Endometrial microvascular endothelial cells (primary cell): ENCODE results near the gene TBC1D5. TPM values are rescaled to one million over a fixed set of nuclear protein-coding genes. Genes with fewer than 3 reads are reported as not detected.

ENCODE experiments used
- in situ Hi-C: cut with HindIII; loops from 2 replicates; pipeline ENCODE4 v1.10.0; 2017; ENCODE audit warnings: low sequenced_read_pairs, low pct_unique_long_range_greater_than_20kb; ENCODE audit errors: inconsistent ontology term
- total RNA-seq: library from RNA; depleted of rRNA; stranded (reverse); fragments of >200 nt; gene quantifications from one replicate; pipeline ENCODE4 v1.2.3, GENCODE V29; 2015; ENCODE audit errors: inconsistent ontology term

The TBC1D5 gene
- total RNA-seq, 1 donor from 2014 or later, result 46.6 TPM

GRCh38 chr3:17459470-17459993 lies 282.9 kb downstream of the TBC1D5 start:
- in situ Hi-C loops, result no loop called here

- in situ Hi-C loops, result no loop called here
Measured at GRCh38 chr3:17456650-17457049, 285.8 kb downstream of the TBC1D5 start.

- in situ Hi-C loops, result no loop called here
Measured at GRCh38 chr3:17456046-17456445, 286.4 kb downstream of the TBC1D5 start.

- in situ Hi-C loops, result no loop called here
Measured at GRCh38 chr3:17444865-17445264, 297.6 kb downstream of the TBC1D5 start.

GRCh38 chr3:17443142-17443541 lies 299.3 kb downstream of the TBC1D5 start:
- in situ Hi-C loops, result no loop called here

GRCh38 chr3:17442332-17443049 lies 299.9 kb downstream of the TBC1D5 start:
- in situ Hi-C loops, result no loop called here

- in situ Hi-C loops, result no loop called here
Measured at GRCh38 chr3:17433876-17434275, 308.6 kb downstream of the TBC1D5 start.

GRCh38 chr3:17432236-17432635 lies 310.2 kb downstream of the TBC1D5 start:
- in situ Hi-C loops, result no loop called here

- in situ Hi-C loops, result no loop called here
Measured at GRCh38 chr3:17431484-17432045, 310.9 kb downstream of the TBC1D5 start.

- in situ Hi-C loops, result no loop called here
Measured at GRCh38 chr3:17431004-17431403, 311.4 kb downstream of the TBC1D5 start.

- in situ Hi-C loops, result no loop called here
Measured at GRCh38 chr3:17430582-17430981, 311.8 kb downstream of the TBC1D5 start.

- in situ Hi-C loops, result no loop called here
Measured at GRCh38 chr3:17423786-17424536, 318.5 kb downstream of the TBC1D5 start.

- in situ Hi-C loops, result no loop called here
Measured at GRCh38 chr3:17422636-17423035, 319.8 kb downstream of the TBC1D5 start.

GRCh38 chr3:17420668-17421067 lies 321.8 kb downstream of the TBC1D5 start:
- in situ Hi-C loops, result no loop called here

- in situ Hi-C loops, result no loop called here
Measured at GRCh38 chr3:17412950-17413530, 329.4 kb downstream of the TBC1D5 start.

GRCh38 chr3:17411157-17411877 lies 331.1 kb downstream of the TBC1D5 start:
- in situ Hi-C loops, result no loop called here

- in situ Hi-C loops, result no loop called here
Measured at GRCh38 chr3:17407576-17407975, 334.9 kb downstream of the TBC1D5 start.

GRCh38 chr3:17404548-17404947 lies 337.9 kb downstream of the TBC1D5 start:
- in situ Hi-C loops, result no loop called here

- in situ Hi-C loops, result no loop called here
Measured at GRCh38 chr3:17402442-17402841, 340.0 kb downstream of the TBC1D5 start.
